ENCODE measurements around the gene ELMOD3.

ELMOD3 gene

GRCh38 chr2:85390941-85391669 lies 36.5 kb downstream of the ELMOD3 start:
- TF ChIP-seq, protein P1, sequence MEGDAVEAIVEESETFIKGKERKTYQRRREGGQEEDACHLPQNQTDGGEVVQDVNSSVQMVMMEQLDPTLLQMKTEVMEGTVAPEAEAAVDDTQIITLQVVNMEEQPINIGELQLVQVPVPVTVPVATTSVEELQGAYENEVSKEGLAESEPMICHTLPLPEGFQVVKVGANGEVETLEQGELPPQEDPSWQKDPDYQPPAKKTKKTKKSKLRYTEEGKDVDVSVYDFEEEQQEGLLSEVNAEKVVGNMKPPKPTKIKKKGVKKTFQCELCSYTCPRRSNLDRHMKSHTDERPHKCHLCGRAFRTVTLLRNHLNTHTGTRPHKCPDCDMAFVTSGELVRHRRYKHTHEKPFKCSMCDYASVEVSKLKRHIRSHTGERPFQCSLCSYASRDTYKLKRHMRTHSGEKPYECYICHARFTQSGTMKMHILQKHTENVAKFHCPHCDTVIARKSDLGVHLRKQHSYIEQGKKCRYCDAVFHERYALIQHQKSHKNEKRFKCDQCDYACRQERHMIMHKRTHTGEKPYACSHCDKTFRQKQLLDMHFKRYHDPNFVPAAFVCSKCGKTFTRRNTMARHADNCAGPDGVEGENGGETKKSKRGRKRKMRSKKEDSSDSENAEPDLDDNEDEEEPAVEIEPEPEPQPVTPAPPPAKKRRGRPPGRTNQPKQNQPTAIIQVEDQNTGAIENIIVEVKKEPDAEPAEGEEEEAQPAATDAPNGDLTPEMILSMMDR (IDR thresholded peaks at IDR 0.05), result peak; percentile 51 to 53
- DNase-seq, result peak in 1 of 2 donors; percentile 75
- no peak overlapping the region for H3K4me3 ChIP-seq
- H3K27me3 ChIP-seq, result no peaks in the 10 kb centered on the region
- intact Hi-C loops (cut with DNase I; ENCODE audit: low total_unique reads), result no loop called here
- peaks cover 0 to 28% (median 20%) of the 10 kb centered on the region in 4 donors for H3K4me1 ChIP-seq
- no peak overlapping the region for H3K27ac ChIP-seq
- H3K9me3 ChIP-seq, result no peaks in the 10 kb centered on the region
- H3K36me3 ChIP-seq, result peaks cover 45 to 77% (median 54%) of the 10 kb centered on the region in 3 donors

DNA sequence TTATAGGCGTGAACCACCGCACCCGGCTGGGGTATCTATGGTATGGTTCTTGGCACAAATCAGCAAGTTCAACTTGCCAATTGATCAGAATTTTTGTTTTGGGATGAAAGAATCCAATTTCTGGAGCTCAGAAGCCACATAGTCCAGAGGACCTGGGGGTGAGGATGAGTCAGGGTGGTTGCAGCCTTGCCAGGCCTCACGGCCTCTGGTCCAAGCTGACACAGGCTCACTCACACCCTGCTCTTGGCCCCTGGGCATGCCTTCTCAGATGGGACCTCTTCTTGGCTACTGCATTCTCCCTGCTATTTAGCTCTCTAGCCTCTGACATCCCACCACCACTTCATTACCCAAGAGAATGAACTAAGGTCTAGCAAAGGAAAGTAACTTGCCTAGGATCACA lies 39.3 kb downstream of the ELMOD3 start:
- Histone ChIP-seq H3K9me3 (no peaks in the 10 kb centered on the region), H3K27ac (peak overlapping the region; percentile 73 to 78), H3K36me3 (peaks cover 26 to 64% (median 30%) of the 10 kb centered on the region in 3 donors), H3K4me1 (peaks cover 0 to 47% (median 36%) of the 10 kb centered on the region in 4 donors), H3K4me3 (no peak overlapping the region), H3K27me3 (no peaks in the 10 kb centered on the region)
- TF ChIP-seq, protein P1 (IDR thresholded peaks at IDR 0.05), result no peak
- no peak for DNase-seq
- intact Hi-C loops (cut with DNase I; ENCODE audit: low total_unique reads), result no loop called here

DNA sequence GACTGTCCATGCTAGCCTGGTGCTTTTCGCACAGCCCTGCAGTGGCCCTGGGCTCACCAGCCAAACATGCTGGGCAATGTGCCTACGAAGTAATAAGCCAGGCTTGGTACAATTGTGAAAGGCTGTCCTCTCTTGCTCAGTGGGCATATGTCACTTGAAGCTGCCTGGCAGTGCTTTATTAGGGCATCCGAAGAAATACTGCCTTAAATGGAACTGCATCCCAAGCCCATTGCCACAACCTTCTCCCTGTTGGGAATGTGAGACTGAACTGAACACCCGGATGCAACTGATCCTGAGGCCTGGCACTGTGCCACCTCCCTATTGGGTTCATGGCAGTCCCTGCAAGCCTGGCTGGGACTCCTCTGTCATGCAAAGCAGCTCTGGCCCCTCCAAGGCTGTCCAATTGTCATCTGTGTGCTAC lies 39.7 kb downstream of the ELMOD3 start:
- intact Hi-C loops (cut with DNase I; ENCODE audit: low total_unique reads), result no loop called here
- Histone ChIP-seq H3K27ac (peak overlapping the region; percentile 73 to 78), H3K36me3 (peaks cover 22 to 64% (median 25%) of the 10 kb centered on the region in 3 donors), H3K4me3 (no peak overlapping the region), H3K27me3 (no peaks in the 10 kb centered on the region), H3K9me3 (no peaks in the 10 kb centered on the region), H3K4me1 (peaks cover 0 to 47% (median 36%) of the 10 kb centered on the region in 4 donors)
- DNase-seq, result peak; percentile 74 to 92
- TF ChIP-seq, protein P1 (IDR thresholded peaks at IDR 0.05), result no peak

GRCh38 chr2:85394976-85395375 lies 40.4 kb downstream of the ELMOD3 start:
- peaks cover 16 to 61% (median 18%) of the 10 kb centered on the region in 3 donors for H3K36me3 ChIP-seq
- no peak overlapping the region for H3K4me3 ChIP-seq
- DNase-seq, result peak in 1 of 2 donors; percentile 57
- H3K9me3 ChIP-seq, result no peaks in the 10 kb centered on the region
- no peaks in the 10 kb centered on the region for H3K27me3 ChIP-seq
- intact Hi-C loops (cut with DNase I; ENCODE audit: low total_unique reads), result no loop called here
- TF ChIP-seq, protein P1 (IDR thresholded peaks at IDR 0.05), result no peak
- H3K4me1 ChIP-seq, result peaks cover 0 to 47% (median 36%) of the 10 kb centered on the region in 4 donors
- H3K27ac ChIP-seq, result peak overlapping the region; percentile 73 to 78

DNA sequence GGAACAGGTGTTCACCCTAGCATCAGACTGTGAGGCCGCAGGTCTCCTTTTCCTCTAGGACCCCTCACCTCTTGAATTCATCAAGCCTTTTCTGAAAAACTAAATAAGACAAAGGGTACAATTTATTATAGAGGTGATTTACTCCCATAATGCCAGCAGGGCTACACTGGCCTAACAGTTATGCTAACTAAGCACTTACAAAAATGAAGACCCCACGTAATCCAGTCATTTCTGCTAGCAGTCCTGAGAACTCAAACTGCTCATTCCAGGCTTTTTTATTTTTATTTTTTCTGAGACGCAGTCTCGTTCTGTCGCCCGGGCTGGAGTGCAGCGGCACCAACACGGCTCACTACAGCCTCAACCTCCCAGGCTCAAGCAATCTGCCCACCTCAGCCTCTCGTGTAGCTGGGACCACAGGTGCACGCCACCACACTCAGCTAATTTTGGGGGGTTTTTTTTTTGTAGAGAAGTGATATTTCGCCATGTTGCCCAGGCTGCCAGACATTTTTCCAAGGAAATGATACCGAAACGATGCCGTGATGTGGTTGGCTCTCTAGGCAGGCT lies 41.4 kb downstream of the ELMOD3 start:
- TF ChIP-seq, protein P1 (IDR thresholded peaks at IDR 0.05), result no peak
- H3K4me3 ChIP-seq, result no peak overlapping the region
- H3K36me3 ChIP-seq, result peaks cover 7 to 61% (median 8%) of the 10 kb centered on the region in 3 donors
- H3K4me1 ChIP-seq, result peaks cover 0 to 49% (median 38%) of the 10 kb centered on the region in 4 donors
- peak in 1 of 2 donors; percentile 41 for DNase-seq
- peak overlapping the region; percentile 73 to 78 for H3K27ac ChIP-seq
- intact Hi-C loops (cut with DNase I; ENCODE audit: low total_unique reads), result no loop called here
- H3K27me3 ChIP-seq, result no peaks in the 10 kb centered on the region
- H3K9me3 ChIP-seq, result no peaks in the 10 kb centered on the region

All from tibial artery (tissue), 4 donors.